Fibroblast of skin of left quadriceps (primary cell): ENCODE data around the gene ATP6V0C.

Source experiments
- DNase-seq, 2 experiments: peaks; one replicate each; pipeline ENCODE4 v3.0.0-alpha.2; 2013; ENCODE audit warnings: low read depth in 2 of 2

ATP6V0C gene

GRCh38 chr16:2513405-2514332 lies at the start of gene ATP6V0C:
TSS of gene ATP6V0C (plus strand) at chr16:2513952. CDS start at chr16:2514104, 152 bp downstream.
- DNase-seq, result peak; percentile 59 to 65

DNA sequence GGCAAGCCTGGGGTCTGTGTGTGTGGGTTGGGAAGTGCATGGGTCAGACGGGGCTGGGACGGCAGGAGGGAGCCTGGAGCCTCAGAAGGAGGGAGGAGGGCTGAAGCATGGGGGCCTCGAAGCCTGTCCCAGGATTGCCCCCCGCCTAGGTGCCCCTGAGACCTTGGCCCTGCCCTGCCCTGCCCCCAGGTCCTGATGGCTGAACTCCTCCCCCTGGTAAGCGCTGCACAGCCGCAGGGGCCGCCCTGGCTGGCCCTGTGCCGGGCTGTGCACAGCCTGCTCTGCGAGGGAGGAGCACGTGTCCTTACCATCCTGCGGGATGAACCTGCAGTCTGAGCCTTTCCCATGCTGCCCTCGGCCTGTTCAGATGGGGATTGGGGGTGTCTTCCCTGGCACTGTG lies 49.4 kb upstream of the ATP6V0C start:
- DNase-seq, result no peak

DNA sequence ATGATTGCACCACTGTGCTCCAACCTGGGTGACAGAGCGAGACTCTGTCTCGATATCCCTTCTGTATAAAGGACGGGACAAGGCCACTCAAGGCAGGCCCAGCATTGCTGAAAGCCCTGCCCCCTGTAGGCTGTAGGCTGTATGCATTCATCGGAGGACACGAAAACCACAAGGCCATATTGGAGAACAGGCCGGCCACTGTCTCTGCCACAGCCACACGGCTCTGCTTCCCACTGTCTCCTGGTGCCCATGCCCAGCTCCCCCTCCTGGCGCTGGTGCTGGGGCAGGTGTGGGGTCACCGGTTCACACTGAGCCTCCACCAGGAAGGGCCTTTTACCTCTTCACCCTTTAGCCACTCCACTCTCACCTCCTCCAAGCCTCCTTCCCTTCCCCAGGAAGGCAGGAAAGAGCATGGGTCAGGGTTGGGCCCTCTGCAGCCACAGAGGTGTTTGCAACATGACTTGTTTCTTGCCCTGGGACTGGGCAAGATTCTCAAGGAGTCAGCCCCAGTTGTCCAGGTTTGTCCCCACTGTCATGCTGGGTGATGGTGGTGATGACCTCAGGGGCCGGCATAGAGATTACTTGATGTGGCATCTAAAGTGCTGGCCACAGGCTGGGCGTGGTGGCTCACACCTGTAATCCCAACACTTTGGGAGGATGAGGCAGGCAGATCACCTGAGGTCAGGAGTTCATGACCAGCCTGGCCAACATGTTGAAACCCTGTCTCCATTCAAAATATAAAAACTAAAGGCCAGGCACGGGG lies 47.9 kb upstream of the ATP6V0C start:
- DNase-seq, result no peak

GRCh38 chr16:2466667-2467527 lies 46.9 kb upstream of the ATP6V0C start:
- DNase-seq, result no peak

- DNase-seq, result peak; percentile 41
These were observed 46.1 kb upstream of the ATP6V0C start for GRCh38 chr16:2467528-2468232.

DNA sequence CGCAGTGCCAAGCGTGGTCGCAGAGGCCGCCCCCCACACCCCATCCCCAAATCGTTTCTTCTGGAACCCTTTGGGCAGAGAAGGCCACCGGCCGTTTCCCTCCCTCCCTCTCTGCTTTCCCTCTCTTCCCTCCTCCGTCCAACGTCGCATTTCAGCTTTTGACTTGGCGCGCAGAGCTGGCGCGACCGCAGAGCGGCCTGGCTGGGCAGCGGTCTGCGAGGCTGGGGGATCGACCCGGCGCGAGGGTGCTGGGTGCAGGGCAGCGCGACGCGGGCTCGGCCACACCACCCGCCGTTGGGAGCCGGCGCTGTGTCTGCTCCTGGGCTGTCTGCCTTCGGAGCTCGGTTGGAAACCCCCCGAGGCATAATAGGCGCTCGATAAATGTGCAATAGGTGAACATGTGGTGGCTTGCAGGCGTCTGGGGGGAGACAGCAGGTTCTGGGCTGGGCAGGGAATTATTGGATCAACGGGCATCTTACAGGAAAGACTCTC lies 45.5 kb upstream of the ATP6V0C start:
- DNase-seq, result no peak

DNA sequence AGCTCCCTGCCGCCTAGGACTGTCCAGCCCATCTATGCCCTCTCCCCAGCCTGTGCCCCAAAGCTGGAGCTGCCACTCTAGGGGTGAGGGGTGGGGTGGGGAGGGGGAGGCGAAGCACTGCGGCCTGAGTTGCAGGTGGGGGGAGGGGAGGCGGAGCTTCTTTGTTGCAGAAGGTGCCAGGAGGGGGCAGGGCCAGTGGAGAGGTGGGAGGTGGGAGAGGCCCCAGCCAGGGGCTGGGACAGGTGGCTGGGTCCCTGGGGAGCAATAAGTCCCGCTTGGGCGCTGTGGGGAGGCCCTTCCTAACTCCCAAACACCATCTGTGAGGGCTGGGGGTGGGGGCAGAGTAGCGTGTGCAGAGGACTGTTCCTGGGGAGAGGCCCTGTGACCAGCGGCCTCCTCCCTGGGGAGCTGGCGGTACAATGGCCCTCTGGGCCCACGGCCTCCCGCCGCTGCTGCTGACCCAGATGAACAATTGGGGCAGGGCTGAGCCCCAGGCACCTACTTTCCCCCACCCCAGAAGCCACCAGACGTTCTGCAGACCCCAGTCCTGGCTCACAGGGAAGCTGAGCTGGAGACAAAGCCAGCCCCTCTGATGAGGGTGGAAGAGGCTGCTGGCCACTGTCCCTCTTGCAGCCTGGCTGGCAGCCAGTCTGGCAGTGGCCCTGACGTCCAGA lies 44.9 kb upstream of the ATP6V0C start:
- DNase-seq, result no peak

GRCh38 chr16:2469399-2470233 lies 44.1 kb upstream of the ATP6V0C start:
- DNase-seq, result no peak

- DNase-seq, result no peak
These were observed 43.5 kb upstream of the ATP6V0C start for GRCh38 chr16:2470234-2470601.

- no peak for DNase-seq
These were observed 43.1 kb upstream of the ATP6V0C start for GRCh38 chr16:2470603-2471015.

DNA sequence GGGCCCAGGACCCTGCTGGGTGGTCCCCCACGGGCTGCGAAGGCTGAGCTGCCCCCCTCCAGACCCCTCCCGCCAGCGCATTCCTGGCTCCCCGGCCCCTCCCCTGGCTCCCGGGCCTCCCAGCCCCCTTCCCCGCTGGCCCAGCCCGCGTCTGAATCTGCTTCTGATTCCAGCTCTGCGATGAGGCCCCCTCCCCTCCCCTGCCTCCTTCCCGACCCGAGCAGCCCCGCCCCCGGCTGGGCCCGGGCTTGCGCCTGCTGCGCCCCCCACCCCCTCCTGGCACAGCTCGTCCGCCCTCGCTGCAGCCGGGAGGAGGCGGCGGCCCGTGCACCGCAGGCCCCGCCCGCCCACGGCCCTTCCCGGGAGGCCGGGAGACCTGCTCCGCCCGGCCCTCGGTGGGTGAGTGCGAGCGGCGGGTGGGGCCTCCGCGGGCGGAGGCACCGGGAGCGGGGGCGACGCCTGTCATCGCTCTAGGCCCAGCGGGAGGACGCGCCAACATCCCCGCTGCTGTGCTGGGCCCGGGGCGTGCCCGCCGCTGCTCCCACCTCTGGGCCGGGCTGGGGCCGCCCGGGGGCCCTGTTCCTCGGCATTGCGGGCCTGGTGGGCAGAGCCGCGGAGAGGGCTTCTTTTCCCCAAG lies 42.6 kb upstream of the ATP6V0C start, which contains the start of gene NTN3:
Gene NTN3 (plus strand): TSS at position 282 of the 637 bp plus-strand sequence. CDS start 405 bp downstream, outside the sequence.
- DNase-seq, result no peak

DNA sequence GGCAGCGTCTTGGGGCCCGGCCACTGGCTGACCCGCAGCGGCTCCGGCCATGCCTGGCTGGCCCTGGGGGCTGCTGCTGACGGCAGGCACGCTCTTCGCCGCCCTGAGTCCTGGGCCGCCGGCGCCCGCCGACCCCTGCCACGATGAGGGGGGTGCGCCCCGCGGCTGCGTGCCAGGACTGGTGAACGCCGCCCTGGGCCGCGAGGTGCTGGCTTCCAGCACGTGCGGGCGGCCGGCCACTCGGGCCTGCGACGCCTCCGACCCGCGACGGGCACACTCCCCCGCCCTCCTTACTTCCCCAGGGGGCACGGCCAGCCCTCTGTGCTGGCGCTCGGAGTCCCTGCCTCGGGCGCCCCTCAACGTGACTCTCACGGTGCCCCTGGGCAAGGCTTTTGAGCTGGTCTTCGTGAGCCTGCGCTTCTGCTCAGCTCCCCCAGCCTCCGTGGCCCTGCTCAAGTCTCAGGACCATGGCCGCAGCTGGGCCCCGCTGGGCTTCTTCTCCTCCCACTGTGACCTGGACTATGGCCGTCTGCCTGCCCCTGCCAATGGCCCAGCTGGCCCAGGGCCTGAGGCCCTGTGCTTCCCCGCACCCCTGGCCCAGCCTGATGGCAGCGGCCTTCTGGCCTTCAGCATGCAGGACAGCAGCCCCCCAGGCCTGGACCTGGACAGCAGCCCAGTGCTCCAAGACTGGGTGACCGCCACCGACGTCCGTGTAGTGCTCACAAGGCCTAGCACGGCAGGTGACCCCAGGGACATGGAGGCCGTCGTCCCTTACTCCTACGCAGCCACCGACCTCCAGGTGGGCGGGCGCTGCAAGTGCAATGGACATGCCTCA lies 41.9 kb upstream of the ATP6V0C start:
- no peak for DNase-seq

DNA sequence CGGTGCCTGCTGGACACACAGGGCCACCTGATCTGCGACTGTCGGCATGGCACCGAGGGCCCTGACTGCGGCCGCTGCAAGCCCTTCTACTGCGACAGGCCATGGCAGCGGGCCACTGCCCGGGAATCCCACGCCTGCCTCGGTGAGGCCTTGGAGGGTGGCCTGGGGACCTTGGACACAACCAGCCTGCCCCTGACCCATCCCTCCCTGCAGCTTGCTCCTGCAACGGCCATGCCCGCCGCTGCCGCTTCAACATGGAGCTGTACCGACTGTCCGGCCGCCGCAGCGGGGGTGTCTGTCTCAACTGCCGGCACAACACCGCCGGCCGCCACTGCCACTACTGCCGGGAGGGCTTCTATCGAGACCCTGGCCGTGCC lies 41.3 kb upstream of the ATP6V0C start:
- no peak for DNase-seq

DNA sequence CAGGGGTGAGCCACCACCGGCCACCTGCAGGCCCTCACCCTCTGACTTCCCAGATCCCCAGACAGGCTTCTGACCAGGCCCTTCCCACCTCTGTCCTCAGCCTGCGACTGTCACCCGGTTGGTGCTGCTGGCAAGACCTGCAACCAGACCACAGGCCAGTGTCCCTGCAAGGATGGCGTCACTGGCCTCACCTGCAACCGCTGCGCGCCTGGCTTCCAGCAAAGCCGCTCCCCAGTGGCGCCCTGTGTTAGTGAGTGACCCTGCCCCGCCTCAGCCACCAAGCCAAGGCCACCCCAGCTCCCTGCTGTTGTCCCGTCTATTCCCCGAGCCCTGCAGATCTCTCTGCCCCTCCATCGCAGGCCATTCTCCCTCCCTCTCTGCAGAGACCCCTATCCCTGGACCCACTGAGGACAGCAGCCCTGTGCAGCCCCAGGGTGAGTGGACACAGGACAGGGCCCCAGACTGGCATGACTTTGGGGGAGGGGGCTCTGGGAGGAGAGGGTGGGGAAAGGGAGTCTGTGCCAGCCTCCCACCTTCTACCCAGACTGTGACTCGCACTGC lies 40.8 kb upstream of the ATP6V0C start:
- no peak for DNase-seq

DNA sequence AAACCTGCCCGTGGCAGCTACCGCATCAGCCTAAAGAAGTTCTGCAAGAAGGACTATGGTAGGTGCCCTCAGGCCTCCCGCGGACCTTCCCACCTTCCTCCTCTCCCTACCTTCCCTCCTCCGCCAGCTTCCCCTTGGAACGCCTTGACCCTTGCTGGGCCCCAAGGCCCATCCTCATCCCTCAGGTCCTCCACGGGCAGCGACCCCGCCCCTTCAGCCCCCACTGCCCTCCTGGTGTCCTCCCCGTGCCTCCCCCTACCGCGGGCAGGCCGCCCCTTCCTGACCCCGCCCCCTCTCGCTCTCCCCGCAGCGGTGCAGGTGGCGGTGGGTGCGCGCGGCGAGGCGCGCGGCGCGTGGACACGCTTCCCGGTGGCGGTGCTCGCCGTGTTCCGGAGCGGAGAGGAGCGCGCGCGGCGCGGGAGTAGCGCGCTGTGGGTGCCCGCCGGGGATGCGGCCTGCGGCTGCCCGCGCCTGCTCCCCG lies 40.3 kb upstream of the ATP6V0C start:
- no peak for DNase-seq

DNA sequence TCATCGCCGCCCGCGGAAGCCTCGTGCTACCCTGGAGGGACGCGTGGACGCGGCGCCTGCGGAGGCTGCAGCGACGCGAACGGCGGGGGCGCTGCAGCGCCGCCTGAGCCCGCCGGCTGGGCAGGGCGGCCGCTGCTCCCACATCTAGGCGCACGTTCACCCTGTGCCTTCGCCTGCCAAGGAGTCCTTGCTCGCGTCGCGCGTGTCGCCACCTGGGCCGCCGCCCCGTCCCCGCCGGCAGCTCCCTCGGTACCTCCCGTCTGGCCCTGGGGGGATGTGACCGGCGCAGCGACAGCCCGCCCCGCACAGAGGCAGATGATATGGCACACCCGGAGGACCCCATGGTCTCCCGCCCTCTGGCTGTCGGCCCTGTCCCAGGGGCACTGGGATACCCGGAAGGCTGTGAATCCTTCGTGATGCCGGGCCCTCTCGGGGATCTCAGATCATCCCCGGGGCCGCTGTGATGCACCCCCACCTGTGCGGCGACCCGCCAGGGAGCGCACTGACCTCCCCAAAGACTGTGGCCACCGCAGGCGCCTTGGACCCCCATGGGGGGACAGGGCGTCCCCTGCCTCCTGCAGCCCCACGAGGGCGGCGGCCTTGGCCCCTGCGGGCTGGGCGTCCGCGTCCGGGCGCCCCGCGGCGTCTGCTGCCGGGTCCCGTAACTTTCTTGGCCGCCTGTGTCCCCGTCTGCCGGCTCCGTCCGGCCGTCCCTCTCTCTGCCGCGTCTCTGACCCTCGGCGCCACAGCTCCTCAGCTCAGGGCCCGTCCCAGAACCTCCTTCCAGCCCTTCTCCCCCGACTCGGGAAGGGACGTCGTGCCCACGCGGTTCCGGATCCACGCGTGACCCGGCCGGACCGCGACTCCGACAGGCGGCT lies 39.5 kb upstream of the ATP6V0C start:
- DNase-seq, result no peak
